Erythroblast (primary cell): Measurements from ENCODE around the gene MS4A6A.

ENCODE experiments used
- GATA1 ChIP-seq: IDR thresholded peaks from 2 replicates; pipeline ENCODE4 v1.6.1; 2011; ENCODE audit warnings: low read depth, mild to moderate bottlenecking, control low read depth, low read length, moderate library complexity
- POLR2A ChIP-seq: IDR thresholded peaks from 2 replicates; pipeline ENCODE4 v1.6.1; 2011; ENCODE audit warnings: mild to moderate bottlenecking, low read length

GRCh38 chr11:60194511-60194910 lies 11.6 kb upstream of the MS4A6A start:
- TF ChIP-seq POLR2A (no peak), GATA1 (no peak)
